ENCODE data around the gene ARSG.
A peak's percentile ranks its signal among the peaks of the same experiment; 100 is the strongest.

The ARSG gene

GRCh38 chr17:68456339-68457167 lies 165.3 kb downstream of the ARSG start:
- FAIRE-seq = peak; percentile 32

- FAIRE-seq = no peak
Observed at GRCh38 chr17:68457168-68457538, 165.9 kb downstream of the ARSG start, which contains the start of gene WIPI1. Gene WIPI1 (minus strand): TSS chr17:68457496. CDS start chr17:68457421, 75 bp downstream.

DNA sequence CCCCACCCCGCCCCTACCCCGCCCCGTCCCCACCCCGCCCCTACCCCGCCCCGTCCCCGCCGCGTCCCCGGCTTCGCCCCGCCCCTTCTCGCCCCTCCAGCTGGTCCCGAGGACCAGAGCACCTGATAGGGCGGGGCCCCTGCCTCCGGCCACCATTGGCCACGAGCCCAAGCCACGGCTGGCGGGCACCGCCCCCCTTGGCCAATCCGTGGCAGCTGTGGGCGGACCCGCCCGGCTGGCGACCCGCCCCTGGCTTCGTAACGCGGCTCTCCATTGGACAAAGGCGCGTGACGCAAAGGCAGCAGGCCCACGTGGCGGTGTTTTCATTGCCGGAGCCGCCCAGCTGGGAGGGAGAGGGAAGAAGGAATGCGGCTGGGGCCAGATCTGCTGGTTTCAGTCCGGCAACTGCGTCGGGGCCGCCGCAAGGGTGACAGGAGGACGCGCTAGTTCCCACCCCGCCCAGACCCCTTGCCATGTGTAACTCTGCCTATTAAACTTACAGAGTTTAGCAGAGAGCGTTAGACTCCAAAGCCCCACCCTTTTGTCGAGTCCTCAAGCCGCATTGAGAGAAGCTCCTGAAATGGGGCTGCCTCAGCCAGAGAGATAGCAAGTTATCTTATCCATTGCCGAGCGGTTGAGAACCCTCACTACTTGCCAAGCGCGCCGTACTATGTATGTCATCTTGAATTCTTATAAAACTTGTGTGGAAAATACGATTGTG lies 166.4 kb downstream of the ARSG start:
- peak; percentile 15 for FAIRE-seq

- FAIRE-seq = no peak
Observed at GRCh38 chr17:68458260-68459036, 167.2 kb downstream of the ARSG start.

GRCh38 chr17:68459037-68459639 lies 167.8 kb downstream of the ARSG start:
- FAIRE-seq = no peak

- no peak for FAIRE-seq
Observed at GRCh38 chr17:68460146-68460545, 168.9 kb downstream of the ARSG start.

GRCh38 chr17:68460715-68461114 lies 169.4 kb downstream of the ARSG start:
- FAIRE-seq = no peak

DNA sequence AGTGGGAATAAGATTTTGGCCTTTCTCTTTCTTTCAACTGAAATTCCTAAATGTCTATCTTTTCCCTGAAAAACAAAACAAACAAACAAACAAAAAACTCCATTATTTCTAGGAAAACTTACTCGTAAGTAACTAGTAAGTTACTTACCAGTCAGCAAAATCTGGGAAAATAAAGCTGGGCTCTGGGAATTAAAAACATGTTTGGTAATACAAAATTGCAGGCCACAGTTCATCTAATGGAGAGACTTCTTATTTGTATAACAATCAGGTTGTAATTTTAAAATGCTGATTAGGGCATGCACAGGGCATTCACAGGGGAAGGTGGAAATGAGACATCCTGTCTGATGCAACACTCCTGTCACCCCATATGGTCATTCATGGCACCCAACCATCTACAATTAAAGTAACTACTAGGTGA lies 169.8 kb downstream of the ARSG start:
- no peak for FAIRE-seq

- FAIRE-seq = no peak
Observed at GRCh38 chr17:68461589-68461988, 170.3 kb downstream of the ARSG start.

GRCh38 chr17:68462381-68463210 lies 171.3 kb downstream of the ARSG start:
- no peak for FAIRE-seq

- FAIRE-seq = no peak
Observed at GRCh38 chr17:68463211-68464019, 172.1 kb downstream of the ARSG start.

GRCh38 chr17:68468334-68468733 lies 177.0 kb downstream of the ARSG start:
- no peak for FAIRE-seq

DNA sequence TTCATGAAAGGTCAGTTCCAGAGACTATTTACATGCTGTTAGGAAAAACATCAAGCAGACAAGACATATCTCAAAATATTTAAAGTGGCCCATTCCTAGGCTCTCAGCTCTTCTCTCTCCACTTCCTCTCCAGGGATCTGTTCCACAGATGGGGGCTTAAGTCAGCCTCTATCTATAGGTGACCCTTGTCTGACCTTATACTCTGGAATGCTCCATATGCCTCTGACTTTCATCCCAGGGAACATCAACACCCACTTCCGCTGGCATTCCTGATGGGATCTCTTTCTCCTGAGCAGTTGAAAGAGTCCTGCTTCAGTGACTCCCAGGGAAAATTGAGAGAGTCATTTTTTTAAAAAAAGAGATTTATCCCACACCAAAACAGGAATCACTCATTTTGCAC lies 177.5 kb downstream of the ARSG start:
- no peak for FAIRE-seq
